GM19395 (cell line): ENCODE measurements around the gene TIMD4.
A peak's percentile ranks its signal among the peaks of the same experiment; 100 is the strongest.
"Not testable (repeated sequence)": the region's sequence is repeated elsewhere in the genome, so short reads cannot be mapped to it uniquely, and the experiment has no call there.

Experiments
- ATAC-seq: cut with Tn5 transposase; IDR thresholded peaks from one replicate; pipeline ENCODE4 v1.9.1; 2021; ENCODE audit warnings: mild to moderate bottlenecking, moderate library complexity; ENCODE audit not compliant: unreplicated experiment

Gene TIMD4

DNA sequence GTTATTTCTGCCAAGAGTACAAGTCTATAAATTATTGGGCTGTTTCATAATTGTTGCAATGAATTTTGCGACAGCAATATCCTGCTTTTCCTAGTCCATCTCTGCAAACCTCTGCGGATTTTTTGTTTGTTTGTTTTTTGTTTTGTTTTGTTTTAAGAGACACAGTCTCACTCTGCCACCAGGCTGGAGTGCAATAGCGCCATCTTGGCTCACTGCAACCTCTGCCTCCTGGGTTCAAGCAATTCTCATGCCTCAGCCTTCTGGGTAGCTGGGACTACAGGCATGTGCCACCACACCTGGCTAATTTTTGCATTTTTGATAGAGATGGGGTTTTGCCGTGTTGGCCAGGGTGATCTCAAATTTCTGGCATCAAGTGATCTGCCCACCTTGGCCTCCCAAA lies 37.3 kb downstream of the TIMD4 start:
- not testable (repeated sequence) for ATAC-seq

DNA sequence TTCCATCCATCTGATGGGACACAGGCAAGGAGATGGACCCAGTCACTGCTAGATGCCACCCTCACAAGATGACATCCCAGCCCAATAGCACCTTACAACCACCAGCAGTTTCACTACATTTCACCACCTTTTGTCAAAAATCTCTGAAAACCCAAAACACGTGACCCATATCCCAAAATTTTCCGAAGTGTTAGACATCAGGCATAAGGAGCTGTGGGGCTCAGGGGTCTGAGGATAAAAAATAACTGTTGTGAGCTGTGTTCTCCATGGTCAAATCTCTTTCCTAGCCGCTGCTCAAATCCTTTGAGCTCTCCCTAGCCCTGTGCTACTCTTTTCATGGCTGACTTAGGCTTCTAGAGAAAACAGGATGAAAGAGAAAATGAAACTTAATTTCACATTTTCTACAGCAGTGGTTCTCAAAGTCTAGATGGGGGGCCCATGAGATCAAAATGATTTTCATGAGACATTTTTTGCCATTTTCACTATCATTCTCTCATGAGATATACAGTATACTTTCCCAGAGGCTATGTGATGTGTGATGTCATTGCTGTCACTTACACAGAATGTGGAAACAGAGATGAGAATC lies 40.7 kb downstream of the TIMD4 start:
- ATAC-seq, result peak; percentile 58

DNA sequence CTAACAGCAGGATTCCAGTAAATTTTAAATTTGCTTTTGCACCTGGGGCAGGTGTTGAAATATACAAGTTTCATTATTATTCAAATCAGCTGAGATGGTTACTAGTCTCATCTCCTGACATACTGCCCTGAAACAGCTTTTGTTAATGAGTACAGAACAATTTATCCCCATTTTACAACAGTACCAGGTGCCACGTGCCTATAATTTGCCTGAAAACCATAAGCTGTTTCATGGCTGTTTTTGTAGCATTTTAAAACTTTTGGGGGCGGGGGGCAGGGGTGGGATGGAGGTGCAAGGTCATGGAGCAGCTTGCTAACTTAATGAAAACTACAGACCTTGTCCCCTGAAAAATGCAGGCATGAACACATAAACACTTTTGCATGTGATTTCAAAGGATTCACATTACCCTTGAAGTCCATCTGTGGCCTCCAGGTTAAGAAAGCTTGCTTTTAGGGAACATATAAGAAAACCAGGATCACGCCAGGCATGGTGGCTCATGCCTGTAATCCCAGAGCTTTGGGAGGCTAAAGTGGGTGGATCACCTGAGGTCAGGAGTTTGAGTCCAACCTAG lies 42.1 kb downstream of the TIMD4 start:
- peak; percentile 68 for ATAC-seq

DNA sequence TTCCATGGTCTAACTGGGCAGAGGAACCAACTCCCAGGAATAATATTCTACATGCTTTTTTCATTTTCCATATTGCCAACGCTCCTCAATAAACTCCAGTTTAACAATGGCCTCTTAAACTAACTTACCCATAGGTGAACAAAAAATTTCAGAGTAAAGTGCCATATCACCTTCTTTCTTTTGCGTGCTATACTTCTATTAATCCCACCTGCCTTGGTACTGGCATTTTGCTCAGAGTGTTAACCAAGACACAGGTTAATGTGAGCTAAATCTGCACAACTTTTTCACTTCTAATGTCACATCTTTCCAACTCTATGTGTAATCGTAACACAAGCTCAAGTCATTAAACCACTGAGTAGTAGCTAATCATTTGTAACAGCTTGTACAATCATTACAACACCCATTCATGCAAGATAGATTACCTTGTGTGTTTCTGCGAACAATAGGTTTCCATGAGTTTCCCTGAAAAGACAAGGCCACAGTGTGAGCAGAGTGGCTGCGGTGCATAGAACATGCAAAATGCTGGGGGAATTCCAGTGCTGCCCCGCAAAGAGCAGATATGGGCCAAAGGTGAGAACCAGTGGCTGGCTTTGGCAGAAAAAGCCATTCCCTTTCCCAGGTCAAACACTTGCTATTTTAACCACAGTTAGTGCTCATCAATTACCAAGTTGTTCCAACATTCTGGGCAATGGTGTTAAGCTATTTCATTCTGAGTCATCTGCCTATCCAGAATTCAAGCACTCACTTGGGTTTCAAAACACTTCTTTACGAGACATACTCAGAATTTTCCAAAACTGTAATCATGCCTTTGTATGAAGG lies 42.8 kb downstream of the TIMD4 start:
- peak; percentile 58 for ATAC-seq

DNA sequence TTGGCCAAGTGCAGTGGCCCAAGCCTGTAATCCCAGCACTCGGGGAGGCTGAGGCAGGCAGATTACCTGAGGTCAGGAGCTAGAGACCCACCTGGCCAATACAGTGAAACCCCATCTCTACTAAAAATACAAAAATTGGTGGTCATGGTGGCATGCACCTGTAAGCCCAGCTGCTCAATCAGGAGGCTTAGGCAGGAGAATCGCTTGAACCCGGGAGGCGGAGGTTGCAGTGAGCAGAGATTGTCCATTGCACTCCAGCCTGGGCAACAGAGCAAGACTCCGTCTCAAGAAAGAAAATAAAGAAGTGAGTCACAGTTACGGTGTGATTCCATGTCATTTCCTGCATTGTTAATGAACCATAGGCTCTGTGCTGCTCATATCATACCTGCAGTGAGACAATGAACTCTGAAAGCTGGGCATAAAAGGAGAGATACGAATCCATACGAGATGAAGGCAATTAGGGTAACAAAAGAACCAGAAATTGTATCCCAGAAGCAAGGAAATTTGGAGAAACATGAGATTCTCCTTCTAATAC lies 44.6 kb downstream of the TIMD4 start:
- no peak for ATAC-seq

DNA sequence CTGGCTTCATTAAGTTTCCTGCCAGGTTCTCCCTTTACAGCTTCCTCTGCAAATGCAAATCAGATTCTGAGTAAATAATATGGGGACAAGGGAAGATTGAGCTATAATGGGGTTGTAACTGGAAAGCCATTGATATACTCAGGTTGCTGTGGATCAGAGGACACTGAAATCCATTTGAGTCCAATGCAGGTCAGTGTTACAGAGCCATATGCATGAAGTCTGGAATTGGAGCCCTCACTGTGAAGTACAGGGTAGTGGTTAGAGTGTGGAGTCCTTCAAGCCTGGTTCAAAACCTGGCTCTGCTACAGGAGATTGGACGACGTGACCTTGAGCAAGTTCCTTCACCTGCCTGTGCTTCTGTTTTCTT lies 48.7 kb downstream of the TIMD4 start:
- peak; percentile 25 for ATAC-seq

DNA sequence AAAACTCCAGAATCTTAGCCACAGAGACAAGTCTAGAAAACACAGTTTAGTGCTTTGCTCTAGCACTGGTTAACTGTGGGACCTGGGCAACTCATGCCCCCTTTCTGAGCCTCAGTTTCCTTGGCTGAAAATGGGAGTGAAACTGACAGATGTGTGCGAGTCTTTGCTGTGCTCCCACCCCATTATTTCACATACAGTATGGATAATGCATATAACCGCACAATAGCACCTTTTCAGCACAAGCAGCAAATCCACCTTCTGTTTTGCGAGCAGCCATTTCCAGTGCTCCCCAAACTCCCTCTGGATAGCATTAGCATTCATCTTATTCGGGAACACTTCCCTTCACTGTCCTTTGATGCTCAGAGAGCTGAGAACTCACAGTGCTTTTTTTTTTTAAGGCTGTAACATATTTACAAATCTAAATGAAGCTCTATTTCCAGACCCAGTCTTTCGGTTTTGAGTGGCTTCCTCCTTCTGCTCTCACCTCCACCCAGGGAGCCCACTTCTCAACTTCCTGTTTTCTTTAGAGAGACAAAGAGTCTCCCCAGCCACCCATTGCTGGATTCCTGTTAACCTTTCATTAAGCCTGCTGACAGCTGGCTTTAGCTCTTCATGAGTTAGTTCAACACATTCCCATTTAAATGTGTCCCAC lies 49.2 kb downstream of the TIMD4 start:
- ATAC-seq, result peak; percentile 96

DNA sequence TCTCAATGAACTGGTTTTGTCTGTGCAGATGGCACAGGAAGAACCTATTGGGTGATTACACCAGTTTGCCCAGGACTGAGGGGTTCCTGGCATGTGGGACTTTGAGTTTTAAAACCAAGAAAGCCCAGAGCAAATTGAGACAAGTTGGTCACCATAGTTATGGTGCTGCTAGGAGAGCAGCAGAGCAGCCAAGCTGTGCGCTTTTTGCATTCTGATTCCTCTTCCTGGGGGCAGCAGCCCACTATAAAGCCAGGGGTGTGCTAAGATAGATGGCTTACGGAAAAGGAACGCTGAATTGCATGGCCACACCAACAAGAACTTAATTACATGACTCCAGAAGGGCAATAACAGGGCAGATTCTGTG lies 49.7 kb downstream of the TIMD4 start:
- ATAC-seq, result no peak

DNA sequence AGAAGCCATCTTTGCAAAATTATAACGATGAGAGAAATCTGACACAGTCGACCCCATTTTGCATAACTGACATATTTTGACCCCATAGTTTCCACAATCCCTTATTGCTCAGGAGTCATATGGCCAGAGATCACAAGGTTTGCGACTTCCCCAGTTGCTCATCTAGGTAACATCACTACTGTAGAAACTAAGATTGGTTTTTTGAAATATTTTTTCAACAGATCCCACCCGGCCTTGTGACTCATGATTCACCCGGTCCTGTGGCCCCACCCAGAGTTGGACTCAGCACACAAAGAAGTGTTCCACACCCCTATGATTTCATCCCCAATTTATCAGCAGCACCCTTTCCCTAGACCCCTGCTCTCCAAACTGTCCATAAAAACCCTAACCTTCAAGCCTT lies 50.2 kb downstream of the TIMD4 start:
- no peak for ATAC-seq

DNA sequence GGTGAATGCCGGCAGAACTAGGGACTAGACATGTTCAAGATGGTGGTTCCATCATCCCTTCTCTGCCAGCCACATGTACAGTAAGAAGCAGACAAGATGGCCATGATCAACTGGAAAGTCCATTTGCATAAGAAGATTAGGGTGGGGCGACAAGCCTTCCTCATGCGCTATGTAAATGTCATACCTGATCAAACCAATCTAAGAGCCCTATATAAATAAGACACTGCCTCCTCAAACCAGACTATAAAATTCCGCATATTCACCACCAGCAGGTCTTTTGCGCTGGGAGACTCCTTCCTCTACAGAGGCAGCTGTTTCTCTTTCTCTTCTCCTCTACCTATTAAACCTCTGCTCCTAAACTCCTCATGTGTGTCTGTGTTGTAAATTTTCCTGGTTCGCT lies 53.8 kb downstream of the TIMD4 start:
- no peak for ATAC-seq

DNA sequence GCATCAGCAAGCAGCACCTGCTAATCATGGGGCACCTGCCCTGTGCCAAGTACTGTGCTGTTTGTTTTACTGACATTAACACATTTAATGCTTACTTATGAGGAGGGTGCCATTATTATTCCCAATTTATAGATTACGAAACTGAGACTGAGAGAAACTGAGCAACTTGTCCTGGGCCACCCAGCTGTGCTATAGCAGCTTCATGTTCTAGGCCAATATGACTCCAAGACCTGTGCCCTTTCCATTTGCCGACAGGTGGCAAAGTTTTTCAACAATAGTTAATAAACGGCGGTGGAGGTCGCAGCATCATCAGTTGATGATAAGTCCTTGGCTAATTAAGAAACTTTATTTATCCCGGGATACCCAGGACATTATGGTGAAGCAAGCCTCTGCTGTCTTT lies 55.4 kb downstream of the TIMD4 start:
- ATAC-seq, result no peak

DNA sequence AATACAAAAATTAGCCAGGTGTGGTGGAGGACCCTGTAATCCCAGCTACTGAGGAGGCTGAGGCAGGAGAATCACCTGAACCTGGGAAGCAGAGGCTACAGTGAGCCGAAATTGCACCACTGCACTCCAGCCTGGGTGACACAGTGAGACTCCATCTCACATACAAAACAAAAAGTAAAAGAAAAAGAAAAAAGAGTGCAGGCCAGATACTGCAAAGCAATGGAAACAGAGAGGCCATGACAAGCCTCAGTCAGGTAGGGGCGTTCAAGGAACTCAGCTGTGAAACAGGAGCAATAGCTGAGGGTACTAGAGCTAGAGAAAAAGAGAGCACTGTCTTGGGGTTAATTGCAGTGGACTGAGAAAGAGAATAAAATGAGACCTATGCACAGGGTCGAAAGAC lies 56.2 kb downstream of the TIMD4 start:
- ATAC-seq, result no peak

DNA sequence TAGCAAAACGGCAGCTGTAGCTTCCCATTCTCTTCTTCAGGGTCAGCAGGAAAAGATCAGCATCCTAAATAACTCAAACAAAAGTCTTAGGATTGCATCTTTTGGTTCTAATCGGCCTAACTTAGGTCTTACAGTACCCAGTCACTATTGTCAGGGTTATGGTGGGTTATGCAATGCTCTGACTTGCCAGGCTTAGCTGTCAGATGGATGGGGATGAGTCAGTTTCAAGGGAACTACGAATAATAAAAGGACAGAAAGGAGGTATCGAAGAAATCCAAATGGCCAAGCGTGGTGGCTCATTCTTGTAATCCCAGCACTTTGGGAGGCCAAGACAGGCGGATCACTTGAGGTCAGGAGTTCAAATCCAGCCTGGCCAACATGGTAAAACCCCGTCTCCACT lies 66.5 kb downstream of the TIMD4 start:
- no peak for ATAC-seq

DNA sequence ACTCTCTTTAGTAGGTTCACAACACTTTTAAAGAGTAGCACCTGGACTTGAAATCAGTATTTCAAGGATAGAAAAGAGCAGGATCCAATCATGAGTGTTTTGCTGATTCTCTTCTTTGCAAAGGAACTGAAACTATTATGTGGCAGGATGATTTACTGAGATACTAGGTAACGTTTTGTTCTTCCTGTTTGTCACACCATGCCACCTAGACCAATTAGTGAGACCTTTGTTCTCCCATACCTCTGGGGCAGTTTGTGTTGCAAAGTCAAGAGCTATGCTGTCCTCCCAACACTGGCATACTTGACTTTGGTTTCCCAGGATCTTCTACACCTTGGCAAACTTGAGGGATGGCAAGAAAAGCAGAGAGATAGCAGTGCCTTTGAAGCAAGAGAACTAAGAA lies 69.5 kb downstream of the TIMD4 start:
- ATAC-seq, result peak; percentile 68

DNA sequence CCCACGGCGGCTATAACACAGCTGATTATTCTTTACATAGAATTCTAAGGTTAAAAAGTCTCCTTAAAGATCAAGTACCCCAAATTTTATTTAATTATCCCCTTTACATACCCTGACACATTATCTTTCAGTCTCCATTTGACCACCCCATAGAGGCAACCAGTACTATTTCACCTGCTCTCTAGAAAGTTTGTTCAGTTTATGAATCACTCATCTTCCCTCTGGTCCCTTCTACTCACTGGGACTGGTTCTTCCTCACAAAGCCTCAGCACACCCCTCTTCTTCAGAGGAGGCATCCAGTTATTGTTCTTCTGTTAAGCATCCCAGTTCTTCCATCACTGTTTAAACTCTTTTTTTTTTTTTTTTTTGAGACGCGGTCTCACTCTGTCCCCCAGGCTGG lies 70.2 kb downstream of the TIMD4 start:
- ATAC-seq, result no peak

DNA sequence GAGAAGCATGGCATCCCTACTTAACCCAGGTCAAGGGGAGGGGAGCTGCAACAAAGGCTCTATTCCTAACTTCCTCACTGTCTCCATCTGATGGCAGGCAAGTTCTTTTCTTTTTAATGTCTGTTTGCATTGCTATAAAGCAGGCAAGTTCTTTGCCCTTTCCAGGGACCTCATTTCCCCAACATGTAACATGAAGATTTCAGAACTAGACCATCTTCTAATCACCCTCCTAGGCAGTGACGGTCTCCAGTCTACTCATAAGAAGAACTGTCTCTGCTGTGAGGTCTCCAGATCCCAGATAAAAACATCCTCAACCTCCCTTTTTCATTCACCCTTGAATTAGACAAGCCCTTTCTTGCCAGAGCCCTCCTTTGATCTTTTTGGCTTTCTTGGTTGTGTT lies 70.8 kb downstream of the TIMD4 start:
- no peak for ATAC-seq

DNA sequence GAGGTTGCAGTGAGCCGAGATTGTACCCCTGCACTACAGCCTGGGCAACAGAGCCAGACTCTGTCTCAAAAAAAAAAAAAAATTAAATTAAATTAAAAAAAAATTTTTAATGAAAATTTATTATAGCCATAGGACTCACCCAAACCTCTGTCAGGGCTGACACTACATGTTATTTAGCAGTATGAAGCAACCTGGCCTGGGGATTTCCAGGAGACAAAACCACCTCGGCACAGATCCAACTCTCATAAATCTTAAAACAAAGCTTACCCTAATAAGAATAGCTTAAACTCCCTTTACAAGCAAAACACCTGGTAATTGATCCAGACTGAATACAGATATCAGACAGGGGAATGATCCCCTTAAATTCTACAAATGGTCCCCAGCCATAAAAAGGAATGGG lies 74.5 kb downstream of the TIMD4 start:
- no peak for ATAC-seq

DNA sequence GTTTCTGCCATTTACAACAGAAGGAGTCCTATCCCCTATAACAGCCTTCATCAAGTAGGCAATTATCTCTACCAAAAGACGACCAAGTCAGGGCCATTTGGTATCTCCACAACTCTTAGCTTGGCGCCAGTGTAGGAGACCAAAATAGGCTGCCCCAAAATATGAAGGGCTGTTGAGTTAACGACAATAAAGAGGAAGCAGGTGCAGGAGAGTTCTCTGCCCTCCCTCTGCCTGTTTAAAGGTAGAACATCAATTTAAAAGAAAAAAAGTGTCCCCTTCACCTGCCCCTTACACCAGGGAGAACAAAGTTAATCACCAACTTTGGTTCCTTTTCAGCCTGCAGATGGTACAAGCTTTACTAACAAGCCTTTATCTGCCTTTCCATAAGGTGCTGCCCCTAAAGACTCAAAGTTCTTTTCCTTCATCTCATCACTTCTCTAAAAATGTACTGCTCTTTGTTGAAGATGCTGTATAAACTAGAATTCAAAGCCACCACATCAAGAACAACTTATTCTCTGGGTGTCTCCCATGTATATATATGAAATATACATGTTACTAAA lies 79.6 kb downstream of the TIMD4 start:
- peak; percentile 33 for ATAC-seq

DNA sequence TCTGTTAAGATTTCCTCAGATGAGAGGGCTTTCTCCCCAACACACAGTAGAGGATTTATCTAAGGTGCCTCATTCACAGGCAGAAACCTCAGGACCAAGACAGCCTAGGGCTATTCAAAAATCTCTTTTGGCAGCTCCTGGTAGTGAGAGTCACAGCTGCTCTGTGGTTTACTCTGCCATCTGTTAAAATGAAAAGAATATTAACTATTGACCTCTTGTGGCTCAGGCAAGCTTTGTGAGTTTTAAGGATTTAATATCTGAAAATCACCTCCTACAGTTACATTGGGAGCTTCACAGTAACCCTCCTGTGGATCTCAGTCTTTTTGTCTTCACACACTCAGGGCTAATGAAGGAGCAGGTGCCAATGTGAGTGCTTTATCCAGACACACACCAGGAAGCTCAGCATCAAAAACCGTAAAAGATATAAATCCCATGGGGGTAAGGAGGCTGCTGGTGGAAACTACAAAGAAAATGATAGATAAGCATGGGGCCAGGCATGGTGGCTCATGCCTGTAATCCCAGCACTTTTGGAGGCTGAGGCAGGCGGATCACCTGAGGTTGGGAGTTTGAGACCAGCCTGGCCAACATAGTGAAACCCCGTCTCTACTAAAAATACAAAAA lies 83.3 kb downstream of the TIMD4 start:
- ATAC-seq, result peak; percentile 98

DNA sequence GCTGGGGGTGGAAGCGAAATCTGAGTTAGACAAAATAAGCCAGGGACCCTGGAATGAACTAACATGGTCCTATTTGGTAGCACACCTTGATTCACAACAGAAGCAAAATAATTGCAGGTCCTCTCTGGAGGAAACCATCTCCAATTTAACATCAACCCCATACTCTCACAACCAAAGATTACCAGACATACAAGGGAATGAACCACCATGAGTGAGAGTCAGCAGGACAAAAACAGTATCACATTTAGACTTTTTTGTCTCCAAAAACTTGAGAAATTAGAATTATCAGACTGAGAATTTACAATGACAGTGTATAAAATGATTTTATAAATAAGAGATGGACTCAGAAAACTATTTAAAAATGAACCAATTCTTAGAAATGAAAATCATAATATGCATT lies 91.8 kb downstream of the TIMD4 start:
- ATAC-seq, result no peak

DNA sequence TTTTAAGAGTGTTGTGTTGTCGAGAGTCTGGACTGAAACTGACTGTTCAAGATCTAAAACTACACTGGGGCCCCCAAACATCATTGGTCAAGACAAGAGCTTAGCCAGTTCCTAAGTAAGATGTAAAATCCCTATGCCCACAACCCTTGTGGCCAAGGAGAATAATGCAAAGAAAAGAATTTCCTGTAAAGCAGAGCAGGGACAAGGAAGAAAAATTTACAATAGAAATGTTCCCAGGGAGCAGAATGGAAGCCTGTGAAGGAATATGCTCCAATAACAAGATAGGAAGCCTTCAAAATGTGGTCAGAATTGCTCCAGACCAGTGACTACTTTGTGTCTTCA lies 92.6 kb downstream of the TIMD4 start:
- ATAC-seq, result no peak
